ENCODE results near the gene CELF2. TPM values are rescaled to one million over a fixed set of nuclear protein-coding genes. Genes with fewer than 3 reads are reported as not detected.
"Not testable (repeated sequence)": the region's sequence is repeated elsewhere in the genome, so short reads cannot be mapped to it uniquely, and the experiment has no call there.

CELF2 gene
- polyA plus RNA-seq, 3 donors = 11.4 to 11.9 (median 11.8) TPM

- DNase-seq (ENCODE audit: extremely low read depth in 1 of 11, low read depth in 9 of 11, low spot score in 4 of 11) = no peak
Observed at GRCh38 chr10:11335167-11335652, 317.5 kb downstream of the CELF2 start.

DNA sequence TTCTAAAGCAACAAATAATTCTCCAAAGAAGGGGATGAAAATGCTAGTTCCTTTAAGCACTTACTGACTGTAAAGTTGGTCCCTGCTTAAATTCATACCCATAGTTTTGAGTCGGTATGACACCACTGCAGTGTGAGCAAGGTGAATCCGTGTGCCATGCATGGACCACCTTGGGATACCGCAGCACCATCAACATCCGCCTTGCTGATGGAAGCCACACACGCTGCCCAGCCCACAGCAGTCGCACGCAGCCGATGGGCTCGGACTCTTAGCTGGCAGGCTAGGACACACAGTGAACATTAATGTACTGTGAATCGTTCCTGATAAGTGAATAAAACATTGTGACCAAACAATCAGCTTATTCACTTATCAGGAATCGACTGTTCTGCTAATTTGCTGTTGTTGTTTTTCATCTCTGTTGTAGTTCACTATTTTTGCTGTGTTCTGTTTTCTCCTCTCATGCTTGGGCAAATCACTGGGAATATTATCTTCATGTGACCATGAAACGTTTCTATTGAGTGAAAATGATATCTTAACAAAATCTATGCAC is 318.3 kb downstream of the CELF2 start:
- no peak for DNase-seq (ENCODE audit: extremely low read depth in 1 of 11, low read depth in 9 of 11, low spot score in 4 of 11)

GRCh38 chr10:11336722-11337162 is 319.1 kb downstream of the CELF2 start:
- no peak for DNase-seq (ENCODE audit: extremely low read depth in 1 of 11, low read depth in 9 of 11, low spot score in 4 of 11)

- no peak for DNase-seq (ENCODE audit: extremely low read depth in 1 of 11, low read depth in 9 of 11, low spot score in 4 of 11)
Observed at GRCh38 chr10:11337516-11337915, 319.8 kb downstream of the CELF2 start.

- DNase-seq (ENCODE audit: extremely low read depth in 1 of 11, low read depth in 9 of 11, low spot score in 4 of 11) = no peak
Observed at GRCh38 chr10:11338160-11338844, 320.6 kb downstream of the CELF2 start.

DNA sequence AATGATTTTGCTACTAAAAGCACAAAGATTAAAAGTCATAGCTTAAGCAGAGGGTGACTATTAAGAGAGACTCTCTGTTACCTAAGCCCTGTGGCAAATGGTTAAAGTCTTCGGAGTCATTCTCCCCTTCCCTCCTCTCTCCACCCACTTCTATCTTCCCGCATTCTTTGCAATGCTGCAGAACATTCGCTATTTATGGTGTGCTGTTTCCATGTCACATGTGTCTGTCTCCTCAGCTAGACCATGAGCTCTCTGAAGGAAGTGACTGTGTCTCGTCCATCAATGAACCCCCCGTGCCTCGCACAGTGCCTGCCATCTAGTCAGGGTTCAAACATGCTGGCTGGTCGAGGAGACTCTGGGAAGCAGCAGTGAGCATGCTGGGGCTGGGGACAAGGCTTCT is 321.3 kb downstream of the CELF2 start:
- no peak for DNase-seq (ENCODE audit: extremely low read depth in 1 of 11, low read depth in 9 of 11, low spot score in 4 of 11)

GRCh38 chr10:11339660-11340059 is 322.0 kb downstream of the CELF2 start:
- no peak for DNase-seq (ENCODE audit: extremely low read depth in 1 of 11, low read depth in 9 of 11, low spot score in 4 of 11)

DNA sequence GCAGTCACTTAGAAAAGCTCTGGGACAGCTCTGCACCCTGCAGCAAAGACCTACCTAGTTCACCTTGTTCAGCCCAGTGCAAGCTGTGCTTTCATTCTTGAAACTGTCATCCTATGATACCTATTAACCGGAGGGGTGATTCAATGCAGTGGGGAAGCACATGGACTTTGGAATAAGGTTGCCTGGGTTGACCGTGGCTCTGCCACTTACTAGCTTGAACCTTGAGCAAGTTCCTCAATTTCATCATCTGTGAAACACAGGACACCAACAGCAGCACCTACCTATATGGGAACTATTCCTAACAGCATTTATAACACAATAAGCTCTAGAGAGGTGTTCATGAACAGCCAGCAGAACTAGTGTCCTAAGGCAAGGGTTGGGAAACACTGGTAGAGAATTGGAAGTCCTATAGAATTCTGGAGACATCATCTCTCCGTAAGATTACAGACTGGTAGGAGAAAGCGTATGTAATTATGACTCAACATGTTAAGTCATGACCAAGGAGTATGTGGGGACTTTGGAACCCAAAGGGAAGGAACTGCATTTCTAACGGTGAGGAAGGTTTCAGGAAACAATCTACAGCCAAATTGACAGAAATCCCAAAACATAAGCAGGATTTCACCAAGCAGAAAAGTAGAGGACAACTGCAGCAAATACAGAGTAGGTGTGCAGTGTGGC is 323.8 kb downstream of the CELF2 start:
- no peak for DNase-seq (ENCODE audit: extremely low read depth in 1 of 11, low read depth in 9 of 11, low spot score in 4 of 11)

- DNase-seq (ENCODE audit: extremely low read depth in 1 of 11, low read depth in 9 of 11, low spot score in 4 of 11) = no peak
Observed at GRCh38 chr10:11344081-11344480, 326.4 kb downstream of the CELF2 start.

- DNase-seq (ENCODE audit: extremely low read depth in 1 of 11, low read depth in 9 of 11, low spot score in 4 of 11) = no peak
Observed at GRCh38 chr10:11344550-11344949, 326.9 kb downstream of the CELF2 start.

DNA sequence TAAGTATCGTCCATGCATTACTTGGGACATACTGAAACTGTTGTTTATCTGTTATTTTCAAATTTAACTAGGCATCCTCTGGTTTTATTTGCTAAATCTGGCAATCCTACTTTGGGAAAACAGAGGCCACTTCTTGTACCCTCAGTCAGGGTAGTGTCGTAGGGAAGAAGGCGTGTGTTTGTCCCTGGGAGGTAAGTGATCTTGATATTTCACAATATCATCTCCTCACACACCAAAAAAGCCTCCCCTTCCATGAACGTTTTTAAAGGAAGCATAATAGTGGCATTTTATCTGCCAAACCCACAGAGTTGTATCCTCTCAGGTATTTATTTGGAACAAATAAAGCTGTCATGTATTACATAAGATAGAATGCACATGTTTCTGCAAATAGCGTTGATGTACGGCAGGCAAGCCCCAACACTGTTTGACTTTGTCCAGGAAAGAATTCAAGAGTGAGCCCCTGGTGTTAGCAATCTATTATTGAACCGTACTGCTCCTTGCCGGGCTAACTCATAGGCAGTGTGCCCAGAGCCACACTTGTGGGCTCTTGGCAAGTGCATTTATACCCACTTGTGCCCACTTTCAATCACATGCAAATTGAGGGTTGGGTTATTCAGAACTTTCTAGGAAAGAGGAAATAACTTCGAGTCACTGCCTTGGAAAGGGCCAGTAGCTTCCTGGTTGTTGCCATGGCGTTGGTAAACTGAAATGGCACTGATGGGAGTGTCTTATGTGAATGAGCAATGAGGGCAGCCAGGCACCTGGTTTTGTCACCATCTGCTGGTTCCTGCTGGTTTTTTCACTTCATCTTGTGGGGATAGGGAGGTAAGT is 327.8 kb downstream of the CELF2 start:
- DNase-seq (ENCODE audit: extremely low read depth in 1 of 11, low read depth in 9 of 11, low spot score in 4 of 11) = peak in 3 of 11 donors; percentile 18 to 24 (median 21)

GRCh38 chr10:11347580-11347979 is 329.9 kb downstream of the CELF2 start:
- DNase-seq (ENCODE audit: extremely low read depth in 1 of 11, low read depth in 9 of 11, low spot score in 4 of 11) = not testable (repeated sequence)

- DNase-seq (ENCODE audit: extremely low read depth in 1 of 11, low read depth in 9 of 11, low spot score in 4 of 11) = no peak
Observed at GRCh38 chr10:11351801-11352200, 334.1 kb downstream of the CELF2 start.

DNA sequence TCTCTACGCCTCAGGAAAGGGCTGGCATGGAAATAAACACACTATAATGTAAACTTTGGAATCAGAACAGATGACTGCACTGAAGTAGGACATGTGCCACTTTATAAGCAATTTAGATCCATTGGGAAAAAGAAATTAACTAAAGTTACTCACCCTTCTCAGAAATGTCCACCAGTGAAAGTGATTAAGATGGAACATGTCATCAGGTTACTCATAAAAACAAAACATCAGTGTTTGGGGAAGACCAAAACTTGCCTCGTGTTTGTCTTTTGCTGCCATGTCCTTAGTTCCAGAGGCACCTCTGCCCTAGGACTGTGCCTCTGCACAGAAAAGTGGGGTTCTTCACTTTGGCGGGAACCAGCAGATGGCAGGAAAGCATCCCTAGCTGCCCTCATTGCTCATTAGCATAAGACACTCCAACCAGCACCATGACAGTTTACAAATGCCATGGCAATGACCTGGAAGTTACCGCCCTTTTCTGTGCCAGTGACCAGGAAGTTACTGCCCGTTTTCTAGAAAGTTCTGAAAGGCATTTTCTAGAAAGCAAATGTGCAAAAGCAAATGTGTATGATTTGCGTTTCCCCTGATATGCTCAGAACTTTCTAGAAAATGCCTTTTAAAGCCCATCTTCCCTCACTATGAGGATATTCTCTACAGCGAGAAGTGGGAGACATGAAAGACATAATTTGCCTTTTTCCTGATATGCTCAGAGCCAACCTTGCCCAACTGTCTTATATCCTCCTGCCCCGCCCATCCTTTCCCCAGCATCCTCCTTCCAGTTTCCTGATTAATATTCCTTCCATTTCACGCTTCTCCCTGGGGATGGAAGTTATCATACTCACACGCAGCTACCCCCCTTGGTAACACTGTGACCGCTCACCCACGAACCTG is 335.6 kb downstream of the CELF2 start:
- DNase-seq (ENCODE audit: extremely low read depth in 1 of 11, low read depth in 9 of 11, low spot score in 4 of 11) = no peak

DNA sequence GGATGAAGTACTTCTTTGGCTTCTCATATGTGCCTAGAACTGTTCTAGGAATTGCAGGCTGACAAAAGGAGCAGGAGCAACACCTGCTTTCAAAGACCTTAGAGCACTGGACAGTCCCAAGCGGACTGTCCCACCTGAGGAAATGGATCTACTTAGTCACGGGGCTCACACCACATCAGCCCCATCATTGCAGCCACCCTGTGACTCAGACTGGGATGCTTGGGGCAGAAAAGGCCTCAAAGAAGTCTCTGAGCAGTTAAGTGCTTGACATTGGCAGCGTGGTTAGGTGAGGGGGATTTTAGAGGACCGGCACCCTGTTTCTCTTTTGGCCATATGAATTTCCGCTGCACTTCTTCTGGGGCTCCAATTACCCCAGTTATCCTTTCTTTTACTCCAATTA is 337.2 kb downstream of the CELF2 start:
- DNase-seq (ENCODE audit: extremely low read depth in 1 of 11, low read depth in 9 of 11, low spot score in 4 of 11) = no peak

DNA sequence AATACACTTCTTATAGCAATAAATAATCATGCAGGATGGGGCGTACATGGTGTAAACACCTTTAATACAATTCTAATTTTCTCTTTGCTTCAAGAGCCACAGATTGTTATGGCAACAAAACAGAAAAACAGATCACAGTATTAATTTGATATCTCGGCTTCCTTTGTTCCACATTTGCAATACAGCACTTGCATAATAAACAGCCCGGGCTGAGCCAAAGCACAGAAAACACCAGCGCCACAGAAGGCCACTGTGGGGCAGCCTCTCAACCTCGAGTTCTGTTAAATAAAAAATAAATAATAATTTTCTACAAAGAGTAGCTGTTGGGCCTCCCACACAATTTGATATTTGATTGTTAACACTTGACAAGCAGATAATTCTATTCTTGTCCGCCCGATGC is 337.9 kb downstream of the CELF2 start:
- DNase-seq (ENCODE audit: extremely low read depth in 1 of 11, low read depth in 9 of 11, low spot score in 4 of 11) = no peak

DNA sequence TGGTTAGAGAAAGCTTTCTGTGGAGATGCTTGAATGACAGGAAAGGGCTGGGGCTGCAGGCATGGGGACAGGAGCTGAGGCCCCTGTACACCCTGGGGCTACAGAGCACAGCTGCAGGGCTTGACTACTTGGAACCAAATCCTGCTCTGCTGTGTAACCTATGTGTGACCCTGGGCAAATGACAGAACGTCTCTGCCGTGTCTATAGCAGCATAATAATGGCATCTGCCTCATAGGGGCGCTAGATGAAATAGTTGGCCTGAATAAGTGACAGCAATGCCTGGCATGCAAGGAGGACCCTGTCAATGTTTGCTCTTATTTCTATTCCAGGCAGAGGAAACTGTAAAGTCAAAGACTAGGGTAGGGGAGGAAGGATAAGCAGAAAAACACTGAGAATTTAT is 339.8 kb downstream of the CELF2 start:
- DNase-seq (ENCODE audit: extremely low read depth in 1 of 11, low read depth in 9 of 11, low spot score in 4 of 11) = no peak

- DNase-seq (ENCODE audit: extremely low read depth in 1 of 11, low read depth in 9 of 11, low spot score in 4 of 11) = no peak
Observed at GRCh38 chr10:11358011-11358410, 340.3 kb downstream of the CELF2 start.
